Rectal smooth muscle tissue (tissue), 1 donor: Measurements from ENCODE around the gene PRDM10.
"Not testable (repeated sequence)": the region's sequence is repeated elsewhere in the genome, so short reads cannot be mapped to it uniquely, and the experiment has no call there.

Experiments used
- H3K27ac ChIP-seq: one replicate; pipeline ENCODE4 v1.7.0; 2013; ENCODE audit warnings: low read depth, low read length, inconsistent platforms
- H3K27me3 ChIP-seq: one replicate; pipeline ENCODE4 v1.7.0; 2013; ENCODE audit warnings: low read length; ENCODE audit not compliant: control insufficient read depth, insufficient read depth
- H3K36me3 ChIP-seq: one replicate; pipeline ENCODE4 v1.7.0; 2013; ENCODE audit warnings: low read length; ENCODE audit not compliant: control insufficient read depth, insufficient read depth
- H3K4me1 ChIP-seq: one replicate; pipeline ENCODE4 v1.7.0; 2013; ENCODE audit warnings: low read length; ENCODE audit not compliant: control insufficient read depth, insufficient read depth
- H3K4me3 ChIP-seq: one replicate; pipeline ENCODE4 v1.7.0; 2013; ENCODE audit warnings: low read length
- H3K9ac ChIP-seq: one replicate; pipeline ENCODE4 v1.7.0; 2013; ENCODE audit warnings: low read length

The PRDM10 gene

GRCh38 chr11:129987950-129988349 is 14.7 kb downstream of the PRDM10 start:
- no peaks in the 10 kb centered on the region for H3K27me3 ChIP-seq
- H3K4me1 ChIP-seq: no peaks in the 10 kb centered on the region
- H3K9ac ChIP-seq: no peak overlapping the region
- no peaks in the 10 kb centered on the region for H3K36me3 ChIP-seq
- H3K27ac ChIP-seq: no peak overlapping the region
- no peak overlapping the region for H3K4me3 ChIP-seq

GRCh38 chr11:129985823-129986222 is 16.8 kb downstream of the PRDM10 start:
- no peak overlapping the region for H3K9ac ChIP-seq
- H3K4me3 ChIP-seq: no peak overlapping the region
- no peaks in the 10 kb centered on the region for H3K4me1 ChIP-seq
- no peak overlapping the region for H3K27ac ChIP-seq
- H3K36me3 ChIP-seq: no peaks in the 10 kb centered on the region
- H3K27me3 ChIP-seq: no peaks in the 10 kb centered on the region

GRCh38 chr11:129980086-129980485 is 22.5 kb downstream of the PRDM10 start:
- Histone ChIP-seq H3K4me1 (no peaks in the 10 kb centered on the region), H3K27ac (no peak overlapping the region), H3K27me3 (no peaks in the 10 kb centered on the region), H3K9ac (no peak overlapping the region), H3K36me3 (no peaks in the 10 kb centered on the region), H3K4me3 (no peak overlapping the region)

GRCh38 chr11:129979046-129979605 is 23.5 kb downstream of the PRDM10 start:
- Histone ChIP-seq H3K4me3 (no peak overlapping the region), H3K4me1 (no peaks in the 10 kb centered on the region), H3K9ac (no peak overlapping the region), H3K27ac (no peak overlapping the region), H3K36me3 (no peaks in the 10 kb centered on the region), H3K27me3 (no peaks in the 10 kb centered on the region)

GRCh38 chr11:129978447-129978846 is 24.2 kb downstream of the PRDM10 start:
- H3K27me3 ChIP-seq: no peaks in the 10 kb centered on the region
- no peak overlapping the region for H3K27ac ChIP-seq
- no peak overlapping the region for H3K9ac ChIP-seq
- H3K4me1 ChIP-seq: no peaks in the 10 kb centered on the region
- H3K36me3 ChIP-seq: no peaks in the 10 kb centered on the region
- no peak overlapping the region for H3K4me3 ChIP-seq

- H3K36me3 ChIP-seq: no peaks in the 10 kb centered on the region
- H3K27me3 ChIP-seq: no peaks in the 10 kb centered on the region
- H3K4me1 ChIP-seq: no peaks in the 10 kb centered on the region
- no peak overlapping the region for H3K27ac ChIP-seq
- no peak overlapping the region for H3K9ac ChIP-seq
- no peak overlapping the region for H3K4me3 ChIP-seq
Observed at GRCh38 chr11:129976328-129976727, 26.3 kb downstream of the PRDM10 start.

GRCh38 chr11:129975543-129975942 is 27.1 kb downstream of the PRDM10 start:
- Histone ChIP-seq H3K9ac (no peak overlapping the region), H3K4me3 (no peak overlapping the region), H3K36me3 (no peaks in the 10 kb centered on the region), H3K27ac (no peak overlapping the region), H3K27me3 (no peaks in the 10 kb centered on the region), H3K4me1 (no peaks in the 10 kb centered on the region)

- Histone ChIP-seq H3K9ac (no peak overlapping the region), H3K36me3 (no peaks in the 10 kb centered on the region), H3K4me3 (no peak overlapping the region), H3K27me3 (no peaks in the 10 kb centered on the region), H3K4me1 (peaks cover 2% of the 10 kb centered on the region), H3K27ac (no peak overlapping the region)
Observed at GRCh38 chr11:129974672-129975071, 28.0 kb downstream of the PRDM10 start.

GRCh38 chr11:129974237-129974636 is 28.4 kb downstream of the PRDM10 start:
- H3K4me3 ChIP-seq: no peak overlapping the region
- H3K27ac ChIP-seq: no peak overlapping the region
- no peaks in the 10 kb centered on the region for H3K36me3 ChIP-seq
- H3K9ac ChIP-seq: no peak overlapping the region
- H3K4me1 ChIP-seq: peaks cover 3% of the 10 kb centered on the region
- H3K27me3 ChIP-seq: no peaks in the 10 kb centered on the region

GRCh38 chr11:129973809-129974208 is 28.8 kb downstream of the PRDM10 start:
- H3K4me1 ChIP-seq: peaks cover 3% of the 10 kb centered on the region
- no peaks in the 10 kb centered on the region for H3K27me3 ChIP-seq
- no peak overlapping the region for H3K4me3 ChIP-seq
- H3K9ac ChIP-seq: no peak overlapping the region
- H3K36me3 ChIP-seq: no peaks in the 10 kb centered on the region
- H3K27ac ChIP-seq: no peak overlapping the region

GRCh38 chr11:129973068-129973467 is 29.6 kb downstream of the PRDM10 start:
- Histone ChIP-seq H3K36me3 (no peaks in the 10 kb centered on the region), H3K4me3 (no peak overlapping the region), H3K27me3 (no peaks in the 10 kb centered on the region), H3K4me1 (peaks cover 3% of the 10 kb centered on the region), H3K9ac (no peak overlapping the region), H3K27ac (no peak overlapping the region)

GRCh38 chr11:129972611-129973010 is 30.0 kb downstream of the PRDM10 start:
- H3K4me3 ChIP-seq: no peak overlapping the region
- H3K27ac ChIP-seq: no peak overlapping the region
- no peak overlapping the region for H3K9ac ChIP-seq
- no peaks in the 10 kb centered on the region for H3K36me3 ChIP-seq
- H3K27me3 ChIP-seq: no peaks in the 10 kb centered on the region
- peaks cover 3% of the 10 kb centered on the region for H3K4me1 ChIP-seq

- H3K27me3 ChIP-seq, H3K4me3 ChIP-seq: not testable (repeated sequence)
Observed at GRCh38 chr11:129971856-129972255, 30.8 kb downstream of the PRDM10 start.

More at GRCh38 chr11:129971856-129972255, 30.8 kb downstream of the PRDM10 start:
- not testable (repeated sequence) for H3K4me1 ChIP-seq, H3K36me3 ChIP-seq, H3K9ac ChIP-seq, H3K27ac ChIP-seq
